ENCODE data around the gene ITM2B. TPM values are rescaled to one million over a fixed set of nuclear protein-coding genes. Genes with fewer than 3 reads are reported as not detected.
A peak's percentile ranks its signal among the peaks of the same experiment; 100 is the strongest.

Gene ITM2B
- 100 to 1,000 TPM; 585 to 643 (median 613) TPM for total RNA-seq
- 633 TPM for polyA plus RNA-seq
- long read RNA-seq, donor 1, full-length matches to known transcripts, result 889 of 907 reads
- long read RNA-seq, donor 1, partial matches to known transcripts, result 13 of 907 reads
- long read RNA-seq, donor 1, other reads (novel, unspliced or antisense), result 5 of 907 reads
- long read RNA-seq, donor 2, full-length matches to known transcripts, result 488 of 495 reads
- long read RNA-seq, donor 2, partial matches to known transcripts, result 5 of 495 reads
- long read RNA-seq, donor 2, other reads (novel, unspliced or antisense), result 2 of 495 reads
- long read RNA-seq, donor 3, full-length matches to known transcripts, result 2,311 of 2,370 reads
- long read RNA-seq, donor 3, partial matches to known transcripts, result 41 of 2,370 reads
- long read RNA-seq, donor 3, other reads (novel, unspliced or antisense), result 18 of 2,370 reads
- long read RNA-seq, donor 4, full-length matches to known transcripts, result 575 of 580 reads
- long read RNA-seq, donor 4, partial matches to known transcripts, result 1 of 580 reads
- long read RNA-seq, donor 4, other reads (novel, unspliced or antisense), result 4 of 580 reads

- Histone ChIP-seq H3K4me3 (ENCODE audit: low read length) (peak within 1 kb of the TSS; percentile 77), H3K27me3 (ENCODE audit: control insufficient read depth, insufficient read depth) (no peaks in the 10 kb centered on the region), H3K4me1 (ENCODE audit: control insufficient read depth, insufficient read depth, low read length) (peaks cover 2% of the 10 kb centered on the region), H3K27ac (ENCODE audit: low read length) (peak within 1 kb of the TSS; percentile 98), H3K9me3 (ENCODE audit: control insufficient read depth, low read length) (no peaks in the 10 kb centered on the region)
- ATAC-seq (peak; percentile 93), DNase-seq (peak; percentile 84 to 93 (median 93))
- under 1% methylated on average over 94 of the region's 94 CpGs for WGBS
- intact Hi-C loops (cut with DNase I), result loop anchor here (5.0 to 10.0 kb wide), 4 partner anchors 72 to 138 kb away; partner anchors contain the start of genes MED4 (in 2 of the 4) and RB1 (in 2 of the 4)
Observed at GRCh38 chr13:48233046-48233888, at the start of gene ITM2B. Gene ITM2B (plus strand): TSS chr13:48233206. CDS start chr13:48233361, 155 bp downstream.

GRCh38 chr13:48184260-48184659 lies 48.7 kb upstream of the ITM2B start:
- Histone ChIP-seq H3K27me3 (ENCODE audit: control insufficient read depth, insufficient read depth) (no peaks in the 10 kb centered on the region), H3K4me3 (ENCODE audit: low read length) (no peak overlapping the region), H3K9me3 (ENCODE audit: control insufficient read depth, low read length) (no peaks in the 10 kb centered on the region), H3K27ac (ENCODE audit: low read length) (no peak overlapping the region), H3K4me1 (ENCODE audit: control insufficient read depth, insufficient read depth, low read length) (no peaks in the 10 kb centered on the region)
- intact Hi-C loops (cut with DNase I), result no loop called here
- WGBS, result 86% methylated on average over 4 of the region's 4 CpGs
- ATAC-seq, result no peak
- no peak for DNase-seq

- H3K27me3 ChIP-seq (ENCODE audit: control insufficient read depth, insufficient read depth), result no peaks in the 10 kb centered on the region
- DNase-seq, result no peak
- no peaks in the 10 kb centered on the region for H3K9me3 ChIP-seq (ENCODE audit: control insufficient read depth, low read length)
- intact Hi-C loops (cut with DNase I), result no loop called here
- ATAC-seq, result no peak
- H3K27ac ChIP-seq (ENCODE audit: low read length), result no peak overlapping the region
- H3K4me3 ChIP-seq (ENCODE audit: low read length), result no peak overlapping the region
- H3K4me1 ChIP-seq (ENCODE audit: control insufficient read depth, insufficient read depth, low read length), result no peaks in the 10 kb centered on the region
Observed at GRCh38 chr13:48185018-48185417, 48.0 kb upstream of the ITM2B start.

GRCh38 chr13:48186722-48187121 lies 46.3 kb upstream of the ITM2B start:
- 98% methylated on average over 1 of the region's 1 CpG for WGBS
- Histone ChIP-seq H3K27ac (ENCODE audit: low read length) (no peak overlapping the region), H3K9me3 (ENCODE audit: control insufficient read depth, low read length) (no peaks in the 10 kb centered on the region), H3K4me3 (ENCODE audit: low read length) (no peak overlapping the region), H3K4me1 (ENCODE audit: control insufficient read depth, insufficient read depth, low read length) (no peaks in the 10 kb centered on the region), H3K27me3 (ENCODE audit: control insufficient read depth, insufficient read depth) (no peaks in the 10 kb centered on the region)
- intact Hi-C loops (cut with DNase I), result no loop called here
- ATAC-seq (no peak), DNase-seq (no peak)

GRCh38 chr13:48188131-48188530 lies 44.9 kb upstream of the ITM2B start:
- no peak for DNase-seq
- WGBS, result 73% methylated on average over 1 of the region's 1 CpG
- no peak overlapping the region for H3K27ac ChIP-seq (ENCODE audit: low read length)
- no peak overlapping the region for H3K4me3 ChIP-seq (ENCODE audit: low read length)
- H3K27me3 ChIP-seq (ENCODE audit: control insufficient read depth, insufficient read depth), result no peaks in the 10 kb centered on the region
- no peaks in the 10 kb centered on the region for H3K4me1 ChIP-seq (ENCODE audit: control insufficient read depth, insufficient read depth, low read length)
- ATAC-seq, result no peak
- H3K9me3 ChIP-seq (ENCODE audit: control insufficient read depth, low read length), result no peaks in the 10 kb centered on the region
- intact Hi-C loops (cut with DNase I), result no loop called here

- H3K9me3 ChIP-seq (ENCODE audit: control insufficient read depth, low read length), result no peaks in the 10 kb centered on the region
- intact Hi-C loops (cut with DNase I), result no loop called here
Observed at GRCh38 chr13:48188601-48189000, 44.4 kb upstream of the ITM2B start.

GRCh38 chr13:48189171-48189570 lies 43.8 kb upstream of the ITM2B start:
- no peak for ATAC-seq
- H3K4me3 ChIP-seq (ENCODE audit: low read length), result no peak overlapping the region

More at GRCh38 chr13:48188601-48189000, 44.4 kb upstream of the ITM2B start:
- no peak overlapping the region for H3K4me3 ChIP-seq (ENCODE audit: low read length)
- DNase-seq (no peak), ATAC-seq (no peak)
- H3K27me3 ChIP-seq (ENCODE audit: control insufficient read depth, insufficient read depth), result no peaks in the 10 kb centered on the region
- H3K4me1 ChIP-seq (ENCODE audit: control insufficient read depth, insufficient read depth, low read length), result no peaks in the 10 kb centered on the region
- no peak overlapping the region for H3K27ac ChIP-seq (ENCODE audit: low read length)
- WGBS, result 70% methylated on average over 2 of the region's 2 CpGs

GRCh38 chr13:48192411-48192935 lies 40.5 kb upstream of the ITM2B start:
- H3K9me3 ChIP-seq (ENCODE audit: control insufficient read depth, low read length), result no peaks in the 10 kb centered on the region
- no peak for ATAC-seq
- H3K27me3 ChIP-seq (ENCODE audit: control insufficient read depth, insufficient read depth), result no peaks in the 10 kb centered on the region
- WGBS, result 74% methylated on average over 8 of the region's 8 CpGs
- no peak overlapping the region for H3K27ac ChIP-seq (ENCODE audit: low read length)
- intact Hi-C loops (cut with DNase I), result no loop called here
- no peak for DNase-seq
- no peaks in the 10 kb centered on the region for H3K4me1 ChIP-seq (ENCODE audit: control insufficient read depth, insufficient read depth, low read length)
- H3K4me3 ChIP-seq (ENCODE audit: low read length), result no peak overlapping the region

More at GRCh38 chr13:48189171-48189570, 43.8 kb upstream of the ITM2B start:
- WGBS, result 76% methylated on average over 1 of the region's 1 CpG
- DNase-seq, result no peak
- no peak overlapping the region for H3K27ac ChIP-seq (ENCODE audit: low read length)
- H3K4me1 ChIP-seq (ENCODE audit: control insufficient read depth, insufficient read depth, low read length), result no peaks in the 10 kb centered on the region
- intact Hi-C loops (cut with DNase I), result no loop called here
- no peaks in the 10 kb centered on the region for H3K9me3 ChIP-seq (ENCODE audit: control insufficient read depth, low read length)
- no peaks in the 10 kb centered on the region for H3K27me3 ChIP-seq (ENCODE audit: control insufficient read depth, insufficient read depth)

- Histone ChIP-seq H3K27me3 (ENCODE audit: control insufficient read depth, insufficient read depth) (no peaks in the 10 kb centered on the region), H3K4me1 (ENCODE audit: control insufficient read depth, insufficient read depth, low read length) (no peaks in the 10 kb centered on the region), H3K9me3 (ENCODE audit: control insufficient read depth, low read length) (no peaks in the 10 kb centered on the region), H3K4me3 (ENCODE audit: low read length) (no peak overlapping the region), H3K27ac (ENCODE audit: low read length) (no peak overlapping the region)
- peak; percentile 39 to 54 for ATAC-seq
- intact Hi-C loops (cut with DNase I), result no loop called here
- WGBS, result 63% methylated on average over 3 of the region's 3 CpGs
- DNase-seq, result no peak
Observed at GRCh38 chr13:48194379-48194754, 38.6 kb upstream of the ITM2B start.

- Histone ChIP-seq H3K27me3 (ENCODE audit: control insufficient read depth, insufficient read depth) (no peaks in the 10 kb centered on the region), H3K4me3 (ENCODE audit: low read length) (no peak overlapping the region), H3K9me3 (ENCODE audit: control insufficient read depth, low read length) (no peaks in the 10 kb centered on the region), H3K27ac (ENCODE audit: low read length) (no peak overlapping the region), H3K4me1 (ENCODE audit: control insufficient read depth, insufficient read depth, low read length) (no peaks in the 10 kb centered on the region)
- DNase-seq, result no peak
- no peak for ATAC-seq
- intact Hi-C loops (cut with DNase I), result no loop called here
- 85% methylated on average over 4 of the region's 4 CpGs for WGBS
Observed at GRCh38 chr13:48199404-48199946, 33.5 kb upstream of the ITM2B start.
